ENCODE measurements around the gene DLG3. TPM values are rescaled to one million over a fixed set of nuclear protein-coding genes. Genes with fewer than 3 reads are reported as not detected.

Gene DLG3
- total and polyA plus RNA-seq, 10 of the 15 experiments (the other 5 are each of a cell fraction or from before 2014, with no cell fraction given): 1.3 to 32.2 (median 3.9) TPM

DNA sequence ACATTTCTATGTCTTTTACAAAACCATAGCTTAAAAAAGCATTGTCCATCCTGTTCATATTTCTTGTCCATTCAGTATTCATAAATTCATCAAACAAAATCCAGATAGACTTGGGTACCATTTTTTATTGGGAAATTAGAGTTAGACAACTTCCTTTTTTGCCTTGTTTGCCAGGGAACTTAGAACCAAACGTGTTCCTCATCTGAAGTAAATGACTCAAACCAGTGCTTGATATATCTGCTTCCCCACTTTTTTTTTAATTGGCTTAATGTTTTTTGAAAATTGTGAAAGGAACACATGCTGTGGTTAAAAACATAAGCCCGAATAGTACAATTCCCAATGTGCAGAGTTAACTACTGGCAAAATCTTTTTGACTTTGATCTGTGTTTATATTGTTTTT is 44.2 kb downstream of the DLG3 start:
- ChIA-PET CTCF (no interaction called here), RAD21 (ENCODE audit: unreplicated experiment) (no interaction called here), SMC1A (ENCODE audit: uncharacterized antibody, unreplicated experiment) (no interaction called here), POLR2A (interaction anchor here (0.5 to 0.6 kb wide), 2 partner anchors 16 to 22 kb away, joined by 3 read pairs; no protein-coding TSS in a partner anchor)
- Histone ChIP-seq H4K20me1 (ENCODE audit: control insufficient read depth, insufficient read depth) (no peaks in the 10 kb centered on the region), H3K4me2 (ENCODE audit: control insufficient read depth, insufficient read depth) (no peak overlapping the region), H3K27ac (ENCODE audit: control insufficient read depth, insufficient read depth) (no peak overlapping the region), H3K36me3 (ENCODE audit: control insufficient read depth in 2 of 2, insufficient read depth in 2 of 2, low read length in 1 of 2) (no peaks in the 10 kb centered on the region), H3K79me2 (ENCODE audit: control insufficient read depth, insufficient read depth, low read length) (no peaks in the 10 kb centered on the region), H3K4me3 (no peak overlapping the region), H3K9me3 (replicated peaks; ENCODE audit: control insufficient read depth, insufficient read depth, low read length) (no peaks in the 10 kb centered on the region), H3K27me3 (replicated peaks in 1 of 2; ENCODE audit: control insufficient read depth in 2 of 2, insufficient read depth in 2 of 2, low read length in 1 of 2) (no peaks in the 10 kb centered on the region), H2AFZ (ENCODE audit: control insufficient read depth, low read depth, low read length) (no peak overlapping the region), H3K9ac (ENCODE audit: control insufficient read depth, insufficient read depth, low read length) (no peak overlapping the region), H3K4me1 (ENCODE audit: control insufficient read depth, insufficient read depth, low read length) (no peaks in the 10 kb centered on the region)
- in situ Hi-C loops (cut with MboI) (no loop called here), intact Hi-C loops (cut with micrococcal nuclease; ENCODE audit: unreplicated experiment) (no loop called here)
- ATAC-seq (no peak), FAIRE-seq (no peak), DNase-seq (ENCODE audit: low read depth, low spot score) (no peak)
- TF ChIP-seq RFX5 (IDR thresholded peaks at IDR 0.05; ENCODE audit: low read depth, low read length): no peak
- BruUV-seq (replicated peaks): no TSS peak
- 15% methylated on average over 2 of the region's 2 CpGs for WGBS (ENCODE audit: insufficient coverage, insufficient replicate concordance, low lambda C conversion rate, missing lambda C conversion rate)

DNA sequence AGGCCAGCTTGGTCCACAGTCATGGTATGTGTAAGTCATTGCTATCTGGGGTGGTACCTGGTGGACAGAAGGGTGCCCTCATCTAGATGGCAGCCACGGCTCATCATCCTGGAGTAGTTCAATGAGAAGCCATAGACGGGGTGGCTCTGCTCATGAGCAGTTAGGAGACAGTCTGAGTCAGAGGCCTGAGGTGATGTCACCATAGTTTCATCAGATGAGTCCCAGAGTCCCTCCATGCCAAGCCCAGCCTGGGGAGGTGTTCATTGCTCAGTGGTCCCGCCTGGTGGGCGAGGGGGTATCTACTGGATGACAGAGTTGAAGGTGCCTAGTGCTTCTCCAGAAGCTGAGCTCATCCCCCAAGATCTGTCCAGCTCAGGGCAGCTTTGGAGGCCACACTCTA is 49.8 kb downstream of the DLG3 start:
- Histone ChIP-seq H2AFZ (ENCODE audit: control insufficient read depth, low read depth, low read length) (no peak overlapping the region), H3K4me1 (ENCODE audit: control insufficient read depth, insufficient read depth, low read length) (no peaks in the 10 kb centered on the region), H3K27me3 (replicated peaks in 1 of 2; ENCODE audit: control insufficient read depth in 2 of 2, insufficient read depth in 2 of 2, low read length in 1 of 2) (no peaks in the 10 kb centered on the region), H3K4me3 (no peak overlapping the region), H4K20me1 (ENCODE audit: control insufficient read depth, insufficient read depth) (no peaks in the 10 kb centered on the region), H3K9ac (ENCODE audit: control insufficient read depth, insufficient read depth, low read length) (no peak overlapping the region), H3K4me2 (ENCODE audit: control insufficient read depth, insufficient read depth) (no peak overlapping the region), H3K9me3 (replicated peaks; ENCODE audit: control insufficient read depth, insufficient read depth, low read length) (no peaks in the 10 kb centered on the region), H3K79me2 (ENCODE audit: control insufficient read depth, insufficient read depth, low read length) (no peaks in the 10 kb centered on the region), H3K36me3 (ENCODE audit: control insufficient read depth in 2 of 2, insufficient read depth in 2 of 2, low read length in 1 of 2) (no peaks in the 10 kb centered on the region; a peak in 1 of 4 replicates), H3K27ac (ENCODE audit: control insufficient read depth, insufficient read depth) (no peak overlapping the region)
- intact Hi-C loops (cut with micrococcal nuclease; ENCODE audit: unreplicated experiment) (no loop called here), in situ Hi-C loops (cut with MboI) (no loop called here)
- WGBS (ENCODE audit: insufficient coverage, insufficient replicate concordance, low lambda C conversion rate, missing lambda C conversion rate): 0% methylated on average over 4 of the region's 4 CpGs
- no TSS peak for BruUV-seq (replicated peaks)
- FAIRE-seq (no peak), DNase-seq (ENCODE audit: low read depth, low spot score) (no peak), ATAC-seq (no peak)
- ChIA-PET RAD21 (ENCODE audit: unreplicated experiment) (no interaction called here), POLR2A (no interaction called here), SMC1A (ENCODE audit: uncharacterized antibody, unreplicated experiment) (no interaction called here), CTCF (no interaction called here)
- no peak for TF ChIP-seq JUND (IDR thresholded peaks at IDR 0.05; ENCODE audit: low read depth, low read length)
- no peak for TF ChIP-seq NFIC (IDR thresholded peaks at IDR 0.05; ENCODE audit: low read depth, low read length)
- TF ChIP-seq ZNF217 (IDR thresholded peaks at IDR 0.05): no peak
- TF ChIP-seq CUX1 (IDR thresholded peaks at IDR 0.05; ENCODE audit: insufficient replicate concordance, low read depth, low read length): no peak
- TF ChIP-seq, protein P1, sequence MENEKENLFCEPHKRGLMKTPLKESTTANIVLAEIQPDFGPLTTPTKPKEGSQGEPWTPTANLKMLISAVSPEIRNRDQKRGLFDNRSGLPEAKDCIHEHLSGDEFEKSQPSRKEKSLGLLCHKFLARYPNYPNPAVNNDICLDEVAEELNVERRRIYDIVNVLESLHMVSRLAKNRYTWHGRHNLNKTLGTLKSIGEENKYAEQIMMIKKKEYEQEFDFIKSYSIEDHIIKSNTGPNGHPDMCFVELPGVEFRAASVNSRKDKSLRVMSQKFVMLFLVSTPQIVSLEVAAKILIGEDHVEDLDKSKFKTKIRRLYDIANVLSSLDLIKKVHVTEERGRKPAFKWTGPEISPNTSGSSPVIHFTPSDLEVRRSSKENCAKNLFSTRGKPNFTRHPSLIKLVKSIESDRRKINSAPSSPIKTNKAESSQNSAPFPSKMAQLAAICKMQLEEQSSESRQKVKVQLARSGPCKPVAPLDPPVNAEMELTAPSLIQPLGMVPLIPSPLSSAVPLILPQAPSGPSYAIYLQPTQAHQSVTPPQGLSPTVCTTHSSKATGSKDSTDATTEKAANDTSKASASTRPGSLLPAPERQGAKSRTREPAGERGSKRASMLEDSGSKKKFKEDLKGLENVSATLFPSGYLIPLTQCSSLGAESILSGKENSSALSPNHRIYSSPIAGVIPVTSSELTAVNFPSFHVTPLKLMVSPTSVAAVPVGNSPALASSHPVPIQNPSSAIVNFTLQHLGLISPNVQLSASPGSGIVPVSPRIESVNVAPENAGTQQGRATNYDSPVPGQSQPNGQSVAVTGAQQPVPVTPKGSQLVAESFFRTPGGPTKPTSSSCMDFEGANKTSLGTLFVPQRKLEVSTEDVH (IDR thresholded peaks at IDR 0.05; ENCODE audit: low read depth, partially characterized antibody): no peak
- TF ChIP-seq POU2F2 (IDR thresholded peaks at IDR 0.05; ENCODE audit: borderline replicate concordance, low read depth, low read length): no peak
- no peak for TF ChIP-seq BACH1 (IDR thresholded peaks at IDR 0.05; ENCODE audit: borderline replicate concordance)
- TF ChIP-seq ZNF274 (IDR thresholded peaks at IDR 0.05; ENCODE audit: insufficient read depth, insufficient read length): no peak
